Liver (tissue), 9 donors: ENCODE measurements around the gene CLPSL1. TPM values are rescaled to one million over a fixed set of nuclear protein-coding genes. Genes with fewer than 3 reads are reported as not detected.
A peak's percentile ranks its signal among the peaks of the same experiment; 100 is the strongest.

Source experiments
- DNase-seq: peaks from one replicate; pipeline ENCODE4 v3.0.0-alpha.2; 2017; ENCODE audit warnings: low spot score
- H3K27ac ChIP-seq, 2 donors: one replicate each; pipeline ENCODE4 v1.7.0; 2013; ENCODE audit warnings: inconsistent platforms in 2 of 2, low read length in 2 of 2, control low read depth in 1 of 2, low read depth in 1 of 2, mild to moderate bottlenecking in 1 of 2
- H3K27me3 ChIP-seq, 4 donors: one replicate each; pipeline versions ENCODE4 v1.6.1 to v1.7.0; 2013; ENCODE audit warnings: low read length in 3 of 4, inconsistent platforms in 1 of 4, mild to moderate bottlenecking in 1 of 4, moderate library complexity in 1 of 4; ENCODE audit not compliant: control insufficient read depth in 4 of 4, insufficient read depth in 4 of 4
- H3K36me3 ChIP-seq, 4 donors: one replicate each; pipeline versions ENCODE4 v1.6.1 to v1.7.0; 2013; ENCODE audit warnings: low read length in 3 of 4, mild to moderate bottlenecking in 3 of 4, low read depth in 1 of 4, moderate library complexity in 1 of 4; ENCODE audit not compliant: control insufficient read depth in 4 of 4, insufficient read depth in 3 of 4
- H3K4me1 ChIP-seq, 4 donors: one replicate each; pipeline versions ENCODE4 v1.6.1 to v1.7.0; 2013; ENCODE audit warnings: low read length in 3 of 4, mild to moderate bottlenecking in 3 of 4, moderate library complexity in 1 of 4; ENCODE audit not compliant: control insufficient read depth in 4 of 4, insufficient read depth in 4 of 4
- H3K4me3 ChIP-seq, 3 donors: one replicate each; pipeline versions ENCODE4 v1.6.1 to v1.7.0; 2013; ENCODE audit warnings: low read length in 3 of 3, control low read depth in 1 of 3, low read depth in 1 of 3, mild to moderate bottlenecking in 1 of 3
- H3K9ac ChIP-seq, 2 donors: one replicate each; pipeline ENCODE4 v1.7.0; 2013; ENCODE audit warnings: low read length in 2 of 2, mild to moderate bottlenecking in 2 of 2, moderate library complexity in 2 of 2, control low read depth in 1 of 2, low read depth in 1 of 2
- H3K9me3 ChIP-seq, 4 donors: one replicate each; pipeline versions ENCODE4 v1.6.1 to v1.7.0; 2013; ENCODE audit warnings: low read length in 3 of 4; ENCODE audit not compliant: control insufficient read depth in 4 of 4
- CTCF ChIP-seq: fragments of 150-350 bp; IDR thresholded peaks from 2 replicates; pipeline ENCODE4 v1.5.1; 2017; ENCODE audit warnings: improper control_type of control experiment, low read depth, low read length; ENCODE audit not compliant: missing input control
- EGR1 ChIP-seq, 2 donors: IDR thresholded peaks; 2 replicates each; pipeline ENCODE4 v1.6.1; 2016 to 2018; ENCODE audit warnings: antibody characterized with exemption in 2 of 2, low read depth in 2 of 2
- FOXA1 ChIP-seq: IDR thresholded peaks from 2 replicates; pipeline ENCODE4 v1.6.1; 2016; ENCODE audit warnings: antibody characterized with exemption
- FOXA2 ChIP-seq: IDR thresholded peaks from 2 replicates; pipeline ENCODE4 v1.6.1; 2016; ENCODE audit warnings: antibody characterized with exemption
- GABPA ChIP-seq, 2 donors: IDR thresholded peaks in 1 of 2; conservative IDR thresholded peaks in 1 of 2; 2 replicates each; pipeline ENCODE4 v1.6.1; 2016; ENCODE audit warnings: antibody characterized with exemption in 2 of 2, mild to moderate bottlenecking in 1 of 2, moderate library complexity in 1 of 2
- HNF4A ChIP-seq, 2 donors: conservative IDR thresholded peaks; 2 replicates each; pipeline ENCODE4 v1.6.1; 2016; ENCODE audit warnings: antibody characterized with exemption in 2 of 2, mild to moderate bottlenecking in 2 of 2
- HNF4G ChIP-seq: IDR thresholded peaks from 2 replicates; pipeline ENCODE4 v1.6.1; 2016; ENCODE audit warnings: antibody characterized with exemption
- JUND ChIP-seq, 2 donors: IDR thresholded peaks; 2 replicates each; pipeline ENCODE4 v1.6.1; 2016; ENCODE audit warnings: antibody characterized with exemption in 2 of 2
- MAX ChIP-seq: IDR thresholded peaks from 2 replicates; pipeline ENCODE4 v1.6.1; 2016; ENCODE audit warnings: antibody characterized with exemption
- NR2F2 ChIP-seq: IDR thresholded peaks from 2 replicates; pipeline ENCODE4 v1.6.1; 2016; ENCODE audit warnings: antibody characterized with exemption
- RAD21 ChIP-seq, 2 donors: IDR thresholded peaks; 2 replicates each; pipeline ENCODE4 v1.6.1; 2016; ENCODE audit warnings: antibody characterized with exemption in 2 of 2, mild to moderate bottlenecking in 2 of 2
- REST ChIP-seq: IDR thresholded peaks from 2 replicates; pipeline ENCODE4 v1.6.1; 2016; ENCODE audit warnings: antibody characterized with exemption, mild to moderate bottlenecking
- RXRA ChIP-seq, 2 donors: IDR thresholded peaks; 2 replicates each; pipeline ENCODE4 v1.6.1; 2017 to 2018; ENCODE audit warnings: antibody characterized with exemption in 2 of 2, mild to moderate bottlenecking in 1 of 2
- SP1 ChIP-seq: IDR thresholded peaks from 2 replicates; pipeline ENCODE4 v1.6.1; 2018; ENCODE audit warnings: antibody characterized with exemption, mild to moderate bottlenecking
- TAF1 ChIP-seq: conservative IDR thresholded peaks from 2 replicates; pipeline ENCODE4 v1.6.1; 2016; ENCODE audit warnings: antibody characterized with exemption, mild to moderate bottlenecking
- YY1 ChIP-seq: IDR thresholded peaks from 2 replicates; pipeline ENCODE4 v1.6.1; 2016; ENCODE audit warnings: antibody characterized with exemption, mild to moderate bottlenecking
- ZBTB33 ChIP-seq: IDR thresholded peaks from 2 replicates; pipeline ENCODE4 v1.6.1; 2016; ENCODE audit warnings: antibody characterized with exemption
- WGBS: extraction: QIAGEN DNeasy Blood & Tissue Kit; methylation state at CpG from one replicate; pipeline ENCODE4 v1.1.7; 2013; 5-methylcytosine and 5-hydroxymethylcytosine counted together
- polyA plus RNA-seq, 2 donors: library from polyadenylated mRNA; stranded (reverse) in 1 of 2; unstranded in 1 of 2; fragments of 200-250 nt in 1 of 2; fragments of >200 nt in 1 of 2; fragmentation: Nextera tagmentation in 1 of 2; extraction: Ambion mirVana in 1 of 2; gene quantifications; one replicate each; pipeline versions ENCODE4 v1.2.1 to v1.2.3, GENCODE V29; 2013 to 2015
- total RNA-seq, 2 donors: library from RNA; depleted of rRNA; stranded (reverse); fragments of >200 nt; gene quantifications; one replicate each; pipeline ENCODE4 v1.2.3, GENCODE V29; 2014
- donor health status: healthy.
- donor health status: healthy.
- donor health status: healthy.
- donor health status: healthy.
- donor health status: healthy.

Gene CLPSL1
- total and polyA plus RNA-seq, 4 donors, result not detected

- TF ChIP-seq REST, result no peak
- no peak for TF ChIP-seq NR2F2
- peak; percentile 39 to 65 for TF ChIP-seq GABPA (IDR thresholded peaks at IDR 0.05 in 1 of 2, conservative IDR thresholded peaks at IDR 0.05 in 1 of 2)
- peak; percentile 62 to 64 for TF ChIP-seq RXRA (IDR thresholded peaks at IDR 0.05)
- TF ChIP-seq RAD21 (IDR thresholded peaks at IDR 0.05), result peak; percentile 49 to 75
- no peak for TF ChIP-seq FOXA1
- peak; percentile 35 for TF ChIP-seq ZBTB33
- TF ChIP-seq HNF4A (conservative IDR thresholded peaks at IDR 0.05), result peak; percentile 42 to 65
- TF ChIP-seq TAF1, result peak; percentile 63
- peak; percentile 90 for TF ChIP-seq SP1
- TF ChIP-seq CTCF, result no peak
- peak; percentile 96 for TF ChIP-seq MAX
- peak; percentile 17 to 69 for TF ChIP-seq JUND (IDR thresholded peaks at IDR 0.05)
- TF ChIP-seq HNF4G, result no peak
- peak; percentile 37 for TF ChIP-seq YY1
- TF ChIP-seq EGR1 (IDR thresholded peaks at IDR 0.05; ENCODE audit: low read depth in 2 of 2), result peak; percentile 96
- peak; percentile 17 for TF ChIP-seq FOXA2
- H3K36me3 ChIP-seq, result no peaks in the 10 kb centered on the region
- H3K9ac ChIP-seq, result peak overlapping the region; percentile 42 to 60
- peak overlapping the region; percentile 97 to 98 for H3K27ac ChIP-seq
- under 1% methylated on average over 61 of the region's 61 CpGs for WGBS
- H3K4me3 ChIP-seq, result peak overlapping the region; percentile 65 to 78 (median 66)
- H3K9me3 ChIP-seq, result no peaks in the 10 kb centered on the region
- peaks cover 19 to 61% (median 50%) of the 10 kb centered on the region in 4 donors for H3K4me1 ChIP-seq
- peak; percentile 80 for DNase-seq
- no peaks in the 10 kb centered on the region for H3K27me3 ChIP-seq
Observed at GRCh38 chr6:35731736-35732532, 48.9 kb upstream of the CLPSL1 start.
